Prostate gland (tissue), 2 donors: ENCODE results near the gene CNTN5.

Experiments
- CTCF ChIP-seq, 4 experiments: fragments of 200-600 bp in 2 of 4; fragments of 450-650 bp in 2 of 4; sonication (generic) in 2 of 4; IDR thresholded peaks; 1 replicate in 3 of 4; 2 replicates in 1 of 4; pipeline ENCODE4 v1.5.1; 2016 to 2019; ENCODE audit warnings: antibody characterized with exemption in 4 of 4, mild to moderate bottlenecking in 2 of 4, moderate library complexity in 2 of 4
- POLR2AphosphoS5 ChIP-seq: sonication (generic); formaldehyde crosslinking; IDR thresholded peaks from one replicate; pipeline ENCODE4 v1.6.1; 2017; ENCODE audit warnings: antibody characterized with exemption

GRCh38 chr11:99343117-99343516 is 322.4 kb downstream of the CNTN5 start:
- TF ChIP-seq CTCF (IDR thresholded peaks at IDR 0.05) (no peak), POLR2AphosphoS5 (no peak)
